Loucy (cell line): ENCODE data around the gene TPK1.

Source experiments
- H2AFZ ChIP-seq: fragments of 200-600 bp; sonication (generic); 2 replicates; pipeline ENCODE4 v1.6.0; 2016; ENCODE audit warnings: antibody characterized with exemption, mild to moderate bottlenecking, low read length, moderate library complexity
- H3F3A ChIP-seq: fragments of 200-600 bp; 2 replicates; pipeline ENCODE4 v1.6.0; 2016; ENCODE audit warnings: antibody characterized with exemption, low read depth, mild to moderate bottlenecking
- H3K27me3 ChIP-seq: fragments of 200-600 bp; sonication (generic); 2 replicates; pipeline ENCODE4 v1.6.1; 2014; ENCODE audit warnings: low read length, mild to moderate bottlenecking; ENCODE audit not compliant: insufficient read depth, poor library complexity, severe bottlenecking
- H3K36me3 ChIP-seq: fragments of 200-600 bp; sonication (generic); 2 replicates; pipeline ENCODE4 v1.6.1; 2016; ENCODE audit warnings: low read length; ENCODE audit not compliant: insufficient read depth
- H3K4me1 ChIP-seq: fragments of 200-600 bp; sonication (generic); 2 replicates; pipeline ENCODE4 v1.5.1; 2014; ENCODE audit warnings: low read length, mild to moderate bottlenecking; ENCODE audit not compliant: insufficient read depth, poor library complexity, severe bottlenecking
- H3K4me2 ChIP-seq: fragments of 200-600 bp; sonication (generic); 2 replicates; pipeline ENCODE4 v1.6.0; 2014; ENCODE audit warnings: antibody characterized with exemption, low read length, low read depth, mild to moderate bottlenecking; ENCODE audit not compliant: poor library complexity, severe bottlenecking
- H3K4me3 ChIP-seq: fragments of 200-600 bp; sonication (generic); 2 replicates; pipeline ENCODE4 v1.5.1; 2014; ENCODE audit warnings: low read length, mild to moderate bottlenecking, mixed read lengths; ENCODE audit not compliant: poor library complexity, severe bottlenecking
- H3K79me2 ChIP-seq: fragments of 200-600 bp; sonication (generic); 2 replicates; pipeline ENCODE4 v1.6.1; 2014; ENCODE audit warnings: low read length; ENCODE audit not compliant: insufficient read depth
- H3K9ac ChIP-seq: fragments of 200-600 bp; sonication (generic); 2 replicates; pipeline ENCODE4 v1.6.0; 2014; ENCODE audit warnings: mild to moderate bottlenecking, low read depth, low read length, moderate library complexity; ENCODE audit not compliant: poor library complexity, severe bottlenecking
- H3K9me2 ChIP-seq: fragments of 200-600 bp; sonication (generic); replicated peaks from 2 replicates; pipeline ENCODE4 v1.6.1; 2016; ENCODE audit warnings: low read depth, low read length, mixed read lengths
- H3K9me3 ChIP-seq: fragments of 200-600 bp; sonication (generic); 2 replicates; pipeline ENCODE4 v1.6.1; 2014; ENCODE audit warnings: mild to moderate bottlenecking, antibody characterized with exemption, low read length, low read depth; ENCODE audit not compliant: insufficient read depth
- H4K20me1 ChIP-seq: fragments of 200-600 bp; sonication (generic); 2 replicates; pipeline ENCODE4 v1.6.0; 2014; ENCODE audit warnings: antibody characterized with exemption, low read length, mild to moderate bottlenecking; ENCODE audit not compliant: insufficient read depth, poor library complexity, severe bottlenecking
- EZH2phosphoT487 ChIP-seq: fragments of 200-600 bp; IDR thresholded peaks from 2 replicates; pipeline ENCODE4 v1.6.1; 2018; ENCODE audit warnings: antibody characterized with exemption, mild to moderate bottlenecking, moderate library complexity, borderline replicate concordance
- TF ChIP-seq, protein P1 (sequence below): fragments of 200-600 bp; sonication (generic); conservative IDR thresholded peaks from 2 replicates; pipeline ENCODE4 v1.5.1; 2014; ENCODE audit warnings: mild to moderate bottlenecking, antibody characterized with exemption, low read length

TPK1 gene

DNA sequence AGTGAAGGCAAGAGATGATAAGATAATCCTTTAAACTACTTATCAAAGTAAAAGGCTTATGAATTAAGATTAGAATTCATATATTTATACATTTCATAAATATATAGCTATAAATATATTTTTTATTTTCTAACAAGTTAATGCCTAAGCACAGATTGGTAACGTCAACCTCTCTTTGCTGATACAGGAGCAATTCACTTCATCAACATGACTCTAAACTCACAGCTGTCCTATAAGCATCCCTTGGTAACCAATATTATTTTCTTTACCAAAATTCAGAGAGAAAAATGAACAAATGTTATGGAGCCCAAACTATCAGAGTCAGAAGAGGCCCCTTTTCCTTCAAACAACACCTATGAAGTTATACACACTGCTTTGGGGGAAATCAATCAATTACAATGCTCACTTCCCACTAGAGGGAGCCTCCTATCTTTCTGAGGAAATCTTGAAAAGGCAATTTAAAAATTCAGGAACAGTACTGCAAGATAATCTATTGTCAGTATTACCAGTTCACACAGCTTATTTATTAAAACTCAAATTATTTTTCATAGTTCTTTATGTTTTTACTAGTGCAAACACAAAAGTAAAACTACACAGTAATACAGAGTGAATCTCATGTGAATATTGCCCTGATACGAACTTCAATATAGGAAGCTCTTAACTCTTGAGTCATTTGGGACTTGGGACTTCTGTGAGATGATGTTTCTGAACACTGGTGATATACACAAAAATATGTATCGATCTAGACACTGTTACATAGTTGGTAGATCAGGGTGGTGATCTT lies 381.4 kb downstream of the TPK1 start:
- no peak overlapping the region for H2AFZ ChIP-seq

DNA sequence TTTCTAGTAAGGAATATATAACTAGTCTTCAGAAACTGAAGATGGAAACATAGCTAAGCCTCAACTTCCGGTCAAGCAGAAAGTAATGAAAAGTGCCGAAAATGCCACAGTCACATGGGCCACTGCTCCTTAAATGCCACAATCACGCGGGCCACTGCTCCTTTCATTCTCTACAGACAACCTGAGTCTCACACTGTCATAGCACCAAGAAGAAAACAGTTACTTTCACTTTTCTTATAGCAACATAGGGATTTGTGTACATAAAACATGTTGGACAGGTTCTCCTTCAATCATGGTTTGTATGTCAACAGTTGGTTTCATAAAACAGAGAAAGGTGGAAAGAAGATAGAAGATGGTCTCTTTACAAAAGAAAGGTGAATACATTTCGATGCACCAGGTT lies 383.8 kb downstream of the TPK1 start:
- no peak overlapping the region for H3K4me3 ChIP-seq

More for the DNA sequence above, 381.4 kb downstream of the TPK1 start:
- H3K4me2 ChIP-seq: no peak overlapping the region
- H3K36me3 ChIP-seq: no peaks in the 10 kb centered on the region
- H3K79me2 ChIP-seq: no peaks in the 10 kb centered on the region
- no peaks in the 10 kb centered on the region for H3F3A ChIP-seq
- H3K27me3 ChIP-seq: no peaks in the 10 kb centered on the region
- no peaks in the 10 kb centered on the region for H3K9me3 ChIP-seq
- no peaks in the 10 kb centered on the region for H3K4me1 ChIP-seq
- H3K9ac ChIP-seq: no peak overlapping the region
- H3K4me3 ChIP-seq: no peak overlapping the region
- no peaks in the 10 kb centered on the region for H3K9me2 ChIP-seq
- TF ChIP-seq, protein P1, sequence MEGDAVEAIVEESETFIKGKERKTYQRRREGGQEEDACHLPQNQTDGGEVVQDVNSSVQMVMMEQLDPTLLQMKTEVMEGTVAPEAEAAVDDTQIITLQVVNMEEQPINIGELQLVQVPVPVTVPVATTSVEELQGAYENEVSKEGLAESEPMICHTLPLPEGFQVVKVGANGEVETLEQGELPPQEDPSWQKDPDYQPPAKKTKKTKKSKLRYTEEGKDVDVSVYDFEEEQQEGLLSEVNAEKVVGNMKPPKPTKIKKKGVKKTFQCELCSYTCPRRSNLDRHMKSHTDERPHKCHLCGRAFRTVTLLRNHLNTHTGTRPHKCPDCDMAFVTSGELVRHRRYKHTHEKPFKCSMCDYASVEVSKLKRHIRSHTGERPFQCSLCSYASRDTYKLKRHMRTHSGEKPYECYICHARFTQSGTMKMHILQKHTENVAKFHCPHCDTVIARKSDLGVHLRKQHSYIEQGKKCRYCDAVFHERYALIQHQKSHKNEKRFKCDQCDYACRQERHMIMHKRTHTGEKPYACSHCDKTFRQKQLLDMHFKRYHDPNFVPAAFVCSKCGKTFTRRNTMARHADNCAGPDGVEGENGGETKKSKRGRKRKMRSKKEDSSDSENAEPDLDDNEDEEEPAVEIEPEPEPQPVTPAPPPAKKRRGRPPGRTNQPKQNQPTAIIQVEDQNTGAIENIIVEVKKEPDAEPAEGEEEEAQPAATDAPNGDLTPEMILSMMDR: peak; percentile 45
- TF ChIP-seq EZH2phosphoT487: no peak
- no peaks in the 10 kb centered on the region for H4K20me1 ChIP-seq

DNA sequence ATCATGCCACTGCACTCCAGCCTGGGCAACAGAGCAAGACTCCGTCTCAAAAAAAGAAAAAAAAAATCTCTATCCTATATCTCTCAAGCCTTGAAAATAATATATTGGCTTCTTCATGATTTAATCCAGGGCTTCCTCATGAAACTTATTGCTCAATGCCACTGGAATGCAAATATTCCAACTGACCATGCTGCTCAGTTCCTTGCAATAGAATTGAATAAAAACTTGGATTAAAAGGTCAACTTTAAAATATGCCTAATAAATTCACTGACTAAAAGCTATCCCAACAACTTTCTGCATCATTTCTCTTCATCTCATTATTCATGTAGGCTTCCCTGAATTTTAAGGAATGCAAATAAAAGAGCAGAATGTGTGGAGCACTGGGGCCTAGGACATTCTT lies 390.3 kb downstream of the TPK1 start:
- Histone ChIP-seq H3K4me3 (no peak overlapping the region), H3K4me1 (no peaks in the 10 kb centered on the region), H3K9me3 (no peaks in the 10 kb centered on the region), H3F3A (no peaks in the 10 kb centered on the region), H3K9ac (no peak overlapping the region), H2AFZ (no peak overlapping the region), H3K4me2 (no peak overlapping the region), H3K9me2 (no peaks in the 10 kb centered on the region), H3K36me3 (no peaks in the 10 kb centered on the region), H3K79me2 (no peaks in the 10 kb centered on the region), H4K20me1 (no peaks in the 10 kb centered on the region), H3K27me3 (no peaks in the 10 kb centered on the region)
- TF ChIP-seq, protein P1: no peak
- no peak for TF ChIP-seq EZH2phosphoT487

More for the DNA sequence above, 383.8 kb downstream of the TPK1 start:
- Histone ChIP-seq H4K20me1 (no peaks in the 10 kb centered on the region), H2AFZ (no peak overlapping the region), H3F3A (no peaks in the 10 kb centered on the region), H3K27me3 (no peaks in the 10 kb centered on the region), H3K9me2 (no peaks in the 10 kb centered on the region), H3K4me1 (no peaks in the 10 kb centered on the region), H3K9me3 (no peaks in the 10 kb centered on the region), H3K36me3 (no peaks in the 10 kb centered on the region), H3K79me2 (no peaks in the 10 kb centered on the region), H3K9ac (no peak overlapping the region), H3K4me2 (no peak overlapping the region)
- TF ChIP-seq EZH2phosphoT487: no peak
- TF ChIP-seq, protein P1: no peak
